Melanocyte of skin (primary cell): ENCODE measurements around the gene DEPDC7. TPM values are rescaled to one million over a fixed set of nuclear protein-coding genes. Genes with fewer than 3 reads are reported as not detected.

Source experiments
- small RNA-seq, 2 donors: library from RNA; depleted of rRNA; stranded (forward); fragments of <200 nt; gene quantifications; one replicate each; pipeline ENCODE3, GENCODE V24; 2012
- total RNA-seq, 2 donors: library from RNA; depleted of rRNA; stranded (reverse); fragments of >200 nt; gene quantifications; 2 replicates each; pipeline ENCODE4 v1.2.3, GENCODE V29; 2012

Gene DEPDC7
- 10 to 100 TPM; 19.3 to 26.3 TPM for total RNA-seq

GRCh38 chr11:33015621-33016551, at the start of gene DEPDC7:
Gene DEPDC7 (plus strand): TSS chr11:33015878. CDS start chr11:33015956, 78 bp downstream.

GRCh38 chr11:33039274-33040032, 23.8 kb downstream of the DEPDC7 start, which contains the start of gene TCP11L1:
Gene TCP11L1 (plus strand): TSS chr11:33039572. CDS start chr11:33043774, 4,202 bp downstream.

Small RNA genes lying within 50 kb of the gene (small RNA-seq; reads per million reads assigned to genes)
- gene RF00019, result 0 reads per million in 2 donors

Other genes with a start within 250 kb of the DEPDC7 start
- gene CCDC73, start 221.2 kb upstream of the DEPDC7 start, total RNA-seq, result not detected
- gene PRRG4, start 186.0 kb upstream of the DEPDC7 start, total RNA-seq, result 1 to 10 TPM; 2.3 to 3.4 TPM
- 10 to 100 TPM; 18.2 to 26.0 TPM for gene QSER1, start 123.1 kb upstream of the DEPDC7 start, total RNA-seq
- gene TCP11L1, start 23.7 kb downstream of the DEPDC7 start, total RNA-seq, result 10 to 100 TPM; 17.9 to 18.6 TPM
- gene CSTF3, start 145.6 kb downstream of the DEPDC7 start, total RNA-seq, result 10 to 100 TPM; 12.4 to 26.0 TPM
- 10 to 100 TPM; 64.0 to 65.3 TPM for gene HIPK3, start 241.5 kb downstream of the DEPDC7 start, total RNA-seq